Astrocyte of the cerebellum (primary cell): Measurements from ENCODE around the gene PDLIM7.

Experiments
- DNase-seq: peaks from one replicate; pipeline ENCODE4 v3.0.0-alpha.2; 2011; ENCODE audit warnings: low read depth
- H3K4me3 ChIP-seq: 2 replicates; pipeline ENCODE4 v1.5.1; 2011; ENCODE audit warnings: mild to moderate bottlenecking, low read depth, low read length, moderate library complexity
- in situ Hi-C: cut with HindIII; loops from 2 replicates; pipeline ENCODE4 v1.10.0; 2017; ENCODE audit warnings: low sequenced_read_pairs
- TF ChIP-seq, protein P1 (sequence below): IDR thresholded peaks from 2 replicates; pipeline ENCODE4 v1.5.1; 2012; ENCODE audit warnings: low read length, low read depth, moderate library complexity, mild to moderate bottlenecking; ENCODE audit errors: missing control alignments

Gene PDLIM7

DNA sequence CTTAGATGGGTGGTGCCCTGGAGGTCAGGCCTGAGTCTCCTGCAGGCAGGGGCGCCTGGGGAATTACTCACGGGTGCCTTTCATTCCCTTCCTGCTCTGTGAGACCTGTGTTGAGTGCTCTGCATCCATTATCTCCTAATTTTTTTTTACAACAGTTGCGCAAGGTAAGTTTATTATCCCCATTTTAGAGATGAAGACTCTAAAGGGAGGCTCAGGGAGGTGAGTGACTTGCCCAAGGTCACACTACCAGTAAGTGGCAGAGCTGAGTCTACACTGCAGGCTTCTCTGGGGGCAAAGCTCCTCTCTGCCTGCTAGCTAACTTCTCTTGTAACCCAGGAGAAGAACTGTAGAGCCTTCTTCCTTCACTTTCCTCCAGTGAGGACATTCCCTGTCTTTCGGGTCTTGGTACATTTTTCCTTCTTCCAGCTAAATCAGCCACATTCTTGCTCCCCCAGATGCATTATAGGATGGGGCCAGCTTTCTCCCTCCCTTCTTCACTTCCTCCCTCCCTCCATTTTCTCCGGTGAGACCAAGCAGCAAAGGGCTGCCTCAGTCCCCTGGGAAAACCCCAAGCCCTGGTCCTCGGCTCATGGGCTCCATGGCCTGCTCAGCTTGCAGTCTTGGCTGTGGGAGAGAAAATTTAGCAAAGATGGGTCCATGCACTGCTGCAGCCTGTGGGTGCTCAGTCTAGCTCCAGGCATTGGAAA lies 49.0 kb downstream of the PDLIM7 start:
- TF ChIP-seq, protein P1, sequence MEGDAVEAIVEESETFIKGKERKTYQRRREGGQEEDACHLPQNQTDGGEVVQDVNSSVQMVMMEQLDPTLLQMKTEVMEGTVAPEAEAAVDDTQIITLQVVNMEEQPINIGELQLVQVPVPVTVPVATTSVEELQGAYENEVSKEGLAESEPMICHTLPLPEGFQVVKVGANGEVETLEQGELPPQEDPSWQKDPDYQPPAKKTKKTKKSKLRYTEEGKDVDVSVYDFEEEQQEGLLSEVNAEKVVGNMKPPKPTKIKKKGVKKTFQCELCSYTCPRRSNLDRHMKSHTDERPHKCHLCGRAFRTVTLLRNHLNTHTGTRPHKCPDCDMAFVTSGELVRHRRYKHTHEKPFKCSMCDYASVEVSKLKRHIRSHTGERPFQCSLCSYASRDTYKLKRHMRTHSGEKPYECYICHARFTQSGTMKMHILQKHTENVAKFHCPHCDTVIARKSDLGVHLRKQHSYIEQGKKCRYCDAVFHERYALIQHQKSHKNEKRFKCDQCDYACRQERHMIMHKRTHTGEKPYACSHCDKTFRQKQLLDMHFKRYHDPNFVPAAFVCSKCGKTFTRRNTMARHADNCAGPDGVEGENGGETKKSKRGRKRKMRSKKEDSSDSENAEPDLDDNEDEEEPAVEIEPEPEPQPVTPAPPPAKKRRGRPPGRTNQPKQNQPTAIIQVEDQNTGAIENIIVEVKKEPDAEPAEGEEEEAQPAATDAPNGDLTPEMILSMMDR = no peak
- H3K4me3 ChIP-seq = peak overlapping the region; percentile 54
- in situ Hi-C loops = loop anchor here (5.0 kb wide), 1 partner anchor 126 kb away; no protein-coding TSS in a partner anchor
- no peak for DNase-seq

DNA sequence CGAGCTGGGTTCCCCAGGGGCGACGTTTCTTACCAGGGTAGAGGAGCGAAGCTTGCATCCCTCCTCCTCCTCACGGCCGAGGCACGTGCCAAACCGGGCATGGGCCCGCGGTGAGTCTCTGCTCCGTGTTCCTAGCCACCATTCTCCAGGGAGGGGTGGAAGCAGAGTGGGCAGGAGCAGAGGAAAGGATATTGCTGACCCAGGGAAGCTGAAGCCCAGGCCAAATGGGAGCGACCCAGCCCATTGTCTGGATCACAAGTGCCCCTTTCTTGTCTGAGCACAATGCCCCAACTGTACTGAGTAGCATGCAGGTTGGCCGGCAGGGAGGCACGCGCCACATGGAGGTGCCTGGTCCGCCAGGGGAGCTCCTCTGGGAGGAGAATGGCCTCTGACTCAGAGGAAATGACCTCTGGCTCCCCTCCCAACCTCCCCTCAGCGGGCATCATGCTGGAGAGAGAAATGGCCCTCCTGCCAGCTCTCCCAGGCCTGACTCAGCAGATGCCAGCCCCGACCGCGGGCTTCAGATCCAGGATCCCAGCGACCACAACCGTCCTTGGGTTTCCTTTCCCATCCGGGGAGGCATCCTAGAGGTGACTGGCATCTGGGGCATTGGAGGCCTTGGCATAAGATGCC lies 49.7 kb downstream of the PDLIM7 start:
- H3K4me3 ChIP-seq = peak overlapping the region; percentile 54
- peak; percentile 32 for DNase-seq
- in situ Hi-C loops = loop anchor here (5.0 kb wide), 1 partner anchor 125 kb away; no protein-coding TSS in a partner anchor
- TF ChIP-seq, protein P1 = no peak

DNA sequence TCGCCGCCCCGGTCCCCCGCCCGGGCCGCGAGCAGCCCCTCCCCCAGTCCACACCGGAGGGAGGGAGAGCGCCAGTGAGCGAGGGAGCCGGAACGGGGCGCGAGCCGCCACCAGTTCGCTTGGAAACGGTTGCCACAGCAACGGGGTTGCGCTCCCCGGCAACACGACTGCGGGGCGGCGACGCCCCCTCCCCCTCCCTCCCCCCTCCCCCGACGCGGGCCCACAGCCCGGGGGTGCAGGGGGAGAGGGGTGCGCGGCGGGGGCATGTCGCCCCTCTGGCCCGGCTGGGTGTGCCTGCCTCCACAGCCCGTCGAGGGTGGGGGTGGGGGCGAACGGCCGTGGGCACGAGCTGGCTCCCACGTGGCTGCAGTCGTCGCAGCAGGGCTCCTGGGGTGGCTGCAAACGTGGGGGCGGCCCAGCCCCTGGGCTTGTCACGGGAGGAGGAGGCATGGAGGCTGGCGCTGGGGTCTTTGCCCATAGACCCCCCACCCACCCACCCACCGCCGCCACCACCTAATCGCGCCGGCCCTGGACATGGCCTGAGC lies 50.3 kb downstream of the PDLIM7 start:
- TF ChIP-seq, protein P1 = no peak
- in situ Hi-C loops = loop anchor here (5.0 kb wide), 1 partner anchor 125 kb away; no protein-coding TSS in a partner anchor
- peak overlapping the region; percentile 54 for H3K4me3 ChIP-seq
- DNase-seq = no peak

DNA sequence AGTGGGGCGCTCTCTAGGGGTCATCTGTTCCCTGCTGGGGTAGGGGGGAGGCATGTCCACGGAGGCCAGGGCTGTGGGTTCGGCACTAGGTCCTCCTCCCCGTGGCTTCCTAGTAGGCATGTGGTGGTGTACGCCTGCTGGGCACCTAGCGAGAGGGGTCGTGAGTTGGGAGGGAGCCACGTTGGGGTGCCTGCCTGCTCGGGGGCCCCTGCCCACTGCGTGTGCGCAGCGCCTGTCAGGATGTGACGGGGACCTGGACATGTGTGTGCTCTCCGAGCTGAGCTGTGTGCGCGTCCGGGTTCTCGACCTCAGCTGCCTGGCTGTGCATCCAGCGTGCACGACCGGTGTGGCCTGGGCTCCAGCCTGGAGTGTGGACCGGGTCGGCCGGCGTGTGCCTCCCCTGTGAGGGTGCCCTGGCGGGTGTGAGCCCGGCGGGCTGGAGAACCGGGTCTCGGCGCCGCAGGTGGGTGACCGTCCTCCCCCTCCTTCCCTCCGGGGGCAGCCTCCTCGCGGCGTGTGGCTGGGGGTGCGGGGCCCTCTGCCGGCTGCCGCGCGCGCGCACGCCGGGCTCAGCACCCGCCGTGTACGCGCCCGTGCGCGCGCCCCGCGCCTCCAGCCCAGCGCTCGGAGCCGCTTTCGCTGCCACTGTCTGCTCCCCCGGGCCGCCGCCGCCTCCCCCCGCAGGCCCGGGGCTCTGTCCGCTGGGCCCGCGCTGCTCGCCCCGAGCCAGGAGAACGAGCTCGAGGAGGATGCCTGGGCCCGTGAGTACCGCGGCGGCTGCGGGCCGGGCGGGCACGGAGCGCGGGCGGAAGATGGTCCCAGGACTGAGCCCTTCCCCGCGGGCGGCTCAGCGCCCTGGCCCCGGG lies 51.0 kb downstream of the PDLIM7 start, which contains the start of gene PRR7:
TSS of gene PRR7 (plus strand) at position 615 of the 866 bp plus-strand sequence. CDS start 8,254 bp downstream, outside the sequence.
- no peak for DNase-seq
- peak within 1 kb of the TSS; percentile 54 for H3K4me3 ChIP-seq
- in situ Hi-C loops = loop anchor here (5.0 kb wide), 1 partner anchor 124 kb away; no protein-coding TSS in a partner anchor
- TF ChIP-seq, protein P1 = no peak

DNA sequence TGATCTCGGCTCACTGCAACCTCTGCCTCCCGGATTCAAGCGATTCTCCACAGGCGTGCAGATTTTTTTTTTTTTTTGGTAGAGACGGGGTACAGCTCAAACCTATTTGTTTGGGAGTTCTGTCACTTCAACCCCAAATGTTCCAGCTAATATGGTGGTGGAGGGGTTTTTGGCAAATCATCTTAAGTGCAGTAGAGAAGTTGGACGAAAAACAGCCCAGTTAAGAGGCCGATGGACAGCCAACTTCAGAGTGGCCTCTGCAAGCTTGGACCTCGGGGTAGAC lies 51.5 kb downstream of the PDLIM7 start:
- in situ Hi-C loops = loop anchor here (5.0 kb wide), 1 partner anchor 124 kb away; no protein-coding TSS in a partner anchor
- TF ChIP-seq, protein P1 = no peak
- H3K4me3 ChIP-seq = peak overlapping the region; percentile 54
- DNase-seq = no peak
